Measurements from ENCODE around the gene KIF2C. TPM values are rescaled to one million over a fixed set of nuclear protein-coding genes. Genes with fewer than 3 reads are reported as not detected.

The KIF2C gene
- total and polyA plus RNA-seq, 2 of the 4 experiments (the other 2 are of a cell fraction): 31.6 to 45.0 TPM

DNA sequence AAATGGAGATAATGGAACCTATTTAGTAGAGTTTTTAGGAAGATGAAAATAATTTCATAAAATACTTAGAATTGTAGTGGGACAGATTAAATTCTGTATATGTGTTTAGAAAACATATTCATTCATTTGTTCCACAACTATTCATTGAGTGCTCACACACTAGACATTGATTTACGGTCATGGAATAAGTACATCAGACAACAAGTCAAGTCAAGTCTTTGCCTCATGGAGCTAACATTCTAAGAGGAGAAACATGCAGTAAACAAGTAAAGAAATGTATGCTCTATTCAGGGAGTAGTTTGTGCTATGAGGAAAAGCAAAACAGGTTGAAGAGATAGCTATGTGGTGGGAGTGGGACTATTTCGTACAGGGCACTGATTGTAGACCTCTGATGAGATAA is 77.7 kb downstream of the KIF2C start:
- H3K36me3 ChIP-seq (ENCODE audit: control insufficient read depth, insufficient read depth, low read length): no peaks in the 10 kb centered on the region
- H2BK20ac ChIP-seq (ENCODE audit: low read depth, low read length): no peak overlapping the region
- no peak overlapping the region for H2AK5ac ChIP-seq (ENCODE audit: low read depth, low read length)
- H3K23ac ChIP-seq (ENCODE audit: low read depth, low read length): no peak overlapping the region
- H3K9me3 ChIP-seq (ENCODE audit: control insufficient read depth, insufficient read depth, low read length): no peaks in the 10 kb centered on the region
- no TSS peak for BruUV-seq (replicated peaks)
- DNase-seq: no peak
- peaks cover 12% of the 10 kb centered on the region for H3K4me1 ChIP-seq (ENCODE audit: control insufficient read depth, insufficient read depth, low read length)
- ChIA-PET POLR2A (ENCODE audit: unreplicated experiment) (interaction anchor here (0.6 to 3.2 kb wide), 2 partner anchors 9 to 86 kb away, joined by 5 to 30 read pairs; partner anchors contain the start of genes BTBD19 and DYNLT4), CTCF (no interaction called here)
- no peak for TF ChIP-seq SMC3 (IDR thresholded peaks at IDR 0.05; ENCODE audit: low read depth, low read length)
- TF ChIP-seq RCOR1 (IDR thresholded peaks at IDR 0.05; ENCODE audit: insufficient replicate concordance, low read length): no peak
- TF ChIP-seq CEBPB (IDR thresholded peaks at IDR 0.05; ENCODE audit: low read depth, low read length): no peak
- no peak for TF ChIP-seq MAFK (IDR thresholded peaks at IDR 0.05; ENCODE audit: low read depth, low read length)
- no peak for TF ChIP-seq MAZ (IDR thresholded peaks at IDR 0.05; ENCODE audit: borderline replicate concordance, low read depth, low read length)
- TF ChIP-seq RFX5 (IDR thresholded peaks at IDR 0.05; ENCODE audit: low read depth, low read length): no peak
- TF ChIP-seq, protein P1, sequence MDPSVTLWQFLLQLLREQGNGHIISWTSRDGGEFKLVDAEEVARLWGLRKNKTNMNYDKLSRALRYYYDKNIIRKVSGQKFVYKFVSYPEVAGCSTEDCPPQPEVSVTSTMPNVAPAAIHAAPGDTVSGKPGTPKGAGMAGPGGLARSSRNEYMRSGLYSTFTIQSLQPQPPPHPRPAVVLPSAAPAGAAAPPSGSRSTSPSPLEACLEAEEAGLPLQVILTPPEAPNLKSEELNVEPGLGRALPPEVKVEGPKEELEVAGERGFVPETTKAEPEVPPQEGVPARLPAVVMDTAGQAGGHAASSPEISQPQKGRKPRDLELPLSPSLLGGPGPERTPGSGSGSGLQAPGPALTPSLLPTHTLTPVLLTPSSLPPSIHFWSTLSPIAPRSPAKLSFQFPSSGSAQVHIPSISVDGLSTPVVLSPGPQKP (IDR thresholded peaks at IDR 0.05; ENCODE audit: borderline replicate concordance, low read depth, low read length): no peak
- TF ChIP-seq CHD1 (IDR thresholded peaks at IDR 0.05; ENCODE audit: low read depth, low read length): no peak
- TF ChIP-seq, protein P2, sequence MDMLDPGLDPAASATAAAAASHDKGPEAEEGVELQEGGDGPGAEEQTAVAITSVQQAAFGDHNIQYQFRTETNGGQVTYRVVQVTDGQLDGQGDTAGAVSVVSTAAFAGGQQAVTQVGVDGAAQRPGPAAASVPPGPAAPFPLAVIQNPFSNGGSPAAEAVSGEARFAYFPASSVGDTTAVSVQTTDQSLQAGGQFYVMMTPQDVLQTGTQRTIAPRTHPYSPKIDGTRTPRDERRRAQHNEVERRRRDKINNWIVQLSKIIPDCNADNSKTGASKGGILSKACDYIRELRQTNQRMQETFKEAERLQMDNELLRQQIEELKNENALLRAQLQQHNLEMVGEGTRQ (IDR thresholded peaks at IDR 0.05; ENCODE audit: low read depth, low read length): no peak
- TF ChIP-seq BHLHE40 (IDR thresholded peaks at IDR 0.05; ENCODE audit: low read depth, low read length): no peak
- no peak overlapping the region for H2BK120ac ChIP-seq (ENCODE audit: low read depth, low read length)
- no peak overlapping the region for H2AK9ac ChIP-seq (replicated peaks; ENCODE audit: low read depth, low read length, poor library complexity)
- H3K14ac ChIP-seq (replicated peaks; ENCODE audit: low read depth, low read length): no peak overlapping the region
- H4K5ac ChIP-seq (ENCODE audit: low read depth, low read length): no peak overlapping the region
- H4K20me1 ChIP-seq (ENCODE audit: insufficient read depth, low read length): peaks cover 8% of the 10 kb centered on the region; the same call in 1 of the 2 replicates
- no peak overlapping the region for H3K18ac ChIP-seq (ENCODE audit: low read depth, low read length)
- ATAC-seq (ENCODE audit: low read depth): no peak
- WGBS, 2 experiments (ENCODE audit: extremely low coverage in 2 of 2, insufficient read length in 1 of 2): 89% methylated on average over 1 of the region's 2 CpGs; no CpG with 5 or more reads in 1 of the 2 experiments
- no peak overlapping the region for H3K56ac ChIP-seq (ENCODE audit: extremely low read depth, insufficient read depth, low read length)
- H2BK15ac ChIP-seq (ENCODE audit: low read depth, low read length): no peak overlapping the region; the same call in 2 of the 3 replicates
- H2AFZ ChIP-seq (replicated peaks; ENCODE audit: low read length, poor library complexity): no peak overlapping the region
- H2BK5ac ChIP-seq (ENCODE audit: low read depth, low read length, poor library complexity, severe bottlenecking): no peak overlapping the region
- no peak overlapping the region for H3K4me2 ChIP-seq (ENCODE audit: low read depth, low read length)
- intact Hi-C loops (cut with micrococcal nuclease): no loop called here
- peaks cover 3% of the 10 kb centered on the region; the same call in 1 of the 2 replicates for H3K9me1 ChIP-seq (ENCODE audit: insufficient read depth, low read length)
- dilution Hi-C loops (cut with HindIII; ENCODE audit: low sequenced_read_pairs, unreplicated experiment): no loop called here
- H4K91ac ChIP-seq (ENCODE audit: insufficient read depth, low read depth, low read length): no peak overlapping the region; the same call in 1 of the 2 replicates
- no peaks in the 10 kb centered on the region for H3K27me3 ChIP-seq (ENCODE audit: control insufficient read depth, insufficient read depth, low read length)
- H3K9ac ChIP-seq (ENCODE audit: low read depth, low read length): no peak overlapping the region
- H4K8ac ChIP-seq (ENCODE audit: low read depth in 2 of 2, low read length in 2 of 2): no peak overlapping the region
- H3K4me3 ChIP-seq (ENCODE audit: insufficient read depth, low read depth, low read length): no peak overlapping the region
- no peak overlapping the region for H3K4ac ChIP-seq (ENCODE audit: low read depth, low read length)
- H3K79me1 ChIP-seq (ENCODE audit: low read depth in 1 of 2, low read length in 2 of 2): peaks cover 2 to 15% of the 10 kb centered on the region in 2 experiments; a peak in 2 of 4 replicates
- H3K27ac ChIP-seq (ENCODE audit: insufficient read depth, low read length): no peak overlapping the region
- in situ Hi-C loops (cut with MboI; ENCODE audit: low sequenced_read_pairs): no loop called here

Data from IMR-90 (cell line).